HG02943 (cell line): ENCODE data around the gene OSBPL5.

Experiments
- ATAC-seq: cut with Tn5 transposase; IDR thresholded peaks from one replicate; pipeline ENCODE4 v1.9.1; 2021; ENCODE audit warnings: mild to moderate bottlenecking, low read depth, moderate library complexity; ENCODE audit not compliant: unreplicated experiment

The OSBPL5 gene

GRCh38 chr11:3152471-3153110, 12.5 kb downstream of the OSBPL5 start:
- no peak for ATAC-seq

GRCh38 chr11:3150726-3151125, 14.4 kb downstream of the OSBPL5 start:
- no peak for ATAC-seq

GRCh38 chr11:3149852-3150188, 15.3 kb downstream of the OSBPL5 start:
- no peak for ATAC-seq

- ATAC-seq, result no peak
Measured at GRCh38 chr11:3148990-3149851, 15.9 kb downstream of the OSBPL5 start.

GRCh38 chr11:3148255-3148989, 16.7 kb downstream of the OSBPL5 start:
- ATAC-seq, result no peak

- ATAC-seq, result no peak
Measured at GRCh38 chr11:3147626-3148025, 17.5 kb downstream of the OSBPL5 start.

- ATAC-seq, result no peak
Measured at GRCh38 chr11:3147257-3147619, 17.9 kb downstream of the OSBPL5 start.

GRCh38 chr11:3146612-3147256, 18.4 kb downstream of the OSBPL5 start:
- ATAC-seq, result no peak

- ATAC-seq, result no peak
Measured at GRCh38 chr11:3145206-3145520, 19.9 kb downstream of the OSBPL5 start.

GRCh38 chr11:3144296-3145205, 20.6 kb downstream of the OSBPL5 start:
- no peak for ATAC-seq

- ATAC-seq, result no peak
Measured at GRCh38 chr11:3143136-3143880, 21.8 kb downstream of the OSBPL5 start.

- ATAC-seq, result no peak
Measured at GRCh38 chr11:3140291-3140603, 24.9 kb downstream of the OSBPL5 start.

GRCh38 chr11:3139481-3140290, 25.4 kb downstream of the OSBPL5 start:
- no peak for ATAC-seq

GRCh38 chr11:3139086-3139440, 26.0 kb downstream of the OSBPL5 start:
- ATAC-seq, result no peak

- no peak for ATAC-seq
Measured at GRCh38 chr11:3138178-3139085, 26.7 kb downstream of the OSBPL5 start.

- no peak for ATAC-seq
Measured at GRCh38 chr11:3137486-3138177, 27.5 kb downstream of the OSBPL5 start.
